Endothelial cell (in vitro differentiated cells): Measurements from ENCODE around the gene MPST. TPM values are rescaled to one million over a fixed set of nuclear protein-coding genes. Genes with fewer than 3 reads are reported as not detected.

Experiments used
- DNase-seq: peaks from one replicate; pipeline ENCODE4 v3.0.0; 2021; ENCODE audit warnings: low spot score
- H3K27ac Mint-ChIP-seq: one replicate; pipeline ENCODE4 v1.8.0; 2021; ENCODE audit warnings: mixed read lengths, inconsistent platforms; ENCODE audit not compliant: unreplicated experiment
- H3K27me3 Mint-ChIP-seq: one replicate; pipeline ENCODE4 v1.8.0; 2021; ENCODE audit warnings: mild to moderate bottlenecking, moderate library complexity, mixed read lengths, inconsistent platforms; ENCODE audit not compliant: unreplicated experiment
- H3K36me3 Mint-ChIP-seq: one replicate; pipeline ENCODE4 v1.8.0; 2021; ENCODE audit warnings: mild to moderate bottlenecking, low read depth, mixed read lengths, inconsistent platforms; ENCODE audit not compliant: unreplicated experiment
- H3K4me1 Mint-ChIP-seq: one replicate; pipeline ENCODE4 v1.8.0; 2021; ENCODE audit warnings: mild to moderate bottlenecking, mixed read lengths, inconsistent platforms; ENCODE audit not compliant: unreplicated experiment
- H3K4me3 Mint-ChIP-seq: one replicate; pipeline ENCODE4 v1.8.0; 2021; ENCODE audit warnings: mild to moderate bottlenecking, mixed read lengths, inconsistent platforms; ENCODE audit not compliant: unreplicated experiment
- H3K9me3 Mint-ChIP-seq: one replicate; pipeline ENCODE4 v1.8.0; 2021; ENCODE audit warnings: mixed read lengths, inconsistent platforms; ENCODE audit not compliant: unreplicated experiment
- total RNA-seq: library from RNA; stranded (reverse); fragmentation: NEBNext Ultra II Directional; extraction: Animal tissue kit (Norgen Biotek cat#: 25700); gene quantifications from one replicate; pipeline ENCODE4 v1.2.1, GENCODE V29; 2021; ENCODE audit not compliant: unreplicated experiment
- TF ChIP-seq, protein P1 (sequence below): fragments of 200-600 bp; sonication (generic); IDR thresholded peaks from one replicate; pipeline ENCODE4 v1.5.0; 2021; ENCODE audit warnings: antibody characterized with exemption; ENCODE audit not compliant: unreplicated experiment

Gene MPST
- total RNA-seq, 1 donor from 2014 or later = 78.7 TPM

DNA sequence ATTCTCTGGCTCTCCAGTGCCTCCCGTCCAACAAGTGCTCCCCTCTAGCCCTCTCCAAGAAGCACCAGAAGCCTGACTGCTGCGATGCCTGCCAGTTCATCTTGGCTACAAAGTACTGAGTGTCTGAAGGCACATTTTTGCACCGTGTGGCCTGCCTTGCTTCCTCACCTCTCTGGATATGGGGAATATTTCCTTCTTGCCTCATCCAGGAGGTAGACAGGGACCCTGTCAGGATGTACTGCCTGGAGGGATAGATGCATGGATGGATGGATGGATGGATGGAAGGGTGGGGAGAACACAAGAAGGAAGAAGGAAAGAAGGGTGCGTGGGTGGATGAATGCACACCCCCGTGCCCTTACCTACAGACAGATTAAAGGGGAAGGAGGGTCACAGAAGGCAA lies 59.6 kb downstream of the MPST start:
- DNase-seq = no peak
- TF ChIP-seq, protein P1, sequence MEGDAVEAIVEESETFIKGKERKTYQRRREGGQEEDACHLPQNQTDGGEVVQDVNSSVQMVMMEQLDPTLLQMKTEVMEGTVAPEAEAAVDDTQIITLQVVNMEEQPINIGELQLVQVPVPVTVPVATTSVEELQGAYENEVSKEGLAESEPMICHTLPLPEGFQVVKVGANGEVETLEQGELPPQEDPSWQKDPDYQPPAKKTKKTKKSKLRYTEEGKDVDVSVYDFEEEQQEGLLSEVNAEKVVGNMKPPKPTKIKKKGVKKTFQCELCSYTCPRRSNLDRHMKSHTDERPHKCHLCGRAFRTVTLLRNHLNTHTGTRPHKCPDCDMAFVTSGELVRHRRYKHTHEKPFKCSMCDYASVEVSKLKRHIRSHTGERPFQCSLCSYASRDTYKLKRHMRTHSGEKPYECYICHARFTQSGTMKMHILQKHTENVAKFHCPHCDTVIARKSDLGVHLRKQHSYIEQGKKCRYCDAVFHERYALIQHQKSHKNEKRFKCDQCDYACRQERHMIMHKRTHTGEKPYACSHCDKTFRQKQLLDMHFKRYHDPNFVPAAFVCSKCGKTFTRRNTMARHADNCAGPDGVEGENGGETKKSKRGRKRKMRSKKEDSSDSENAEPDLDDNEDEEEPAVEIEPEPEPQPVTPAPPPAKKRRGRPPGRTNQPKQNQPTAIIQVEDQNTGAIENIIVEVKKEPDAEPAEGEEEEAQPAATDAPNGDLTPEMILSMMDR = no peak
- no peak overlapping the region for H3K27ac Mint-ChIP-seq
- H3K9me3 Mint-ChIP-seq = no peaks in the 10 kb centered on the region
- peak overlapping the region; percentile 26 for H3K4me3 Mint-ChIP-seq
- H3K36me3 Mint-ChIP-seq = no peaks in the 10 kb centered on the region
- H3K27me3 Mint-ChIP-seq = peaks cover 9% of the 10 kb centered on the region
- peaks cover 19% of the 10 kb centered on the region for H3K4me1 Mint-ChIP-seq

Other genes with a start within 250 kb of the MPST start
- gene IFT27, start 243.6 kb upstream of the MPST start, total RNA-seq = 51.1 TPM
- gene PVALB, start 202.7 kb upstream of the MPST start, total RNA-seq = not detected
- gene NCF4, start 158.7 kb upstream of the MPST start, total RNA-seq = not detected
- gene CSF2RB, start 106.1 kb upstream of the MPST start, total RNA-seq = 12.0 TPM
- gene TST, start 295 bp upstream of the MPST start, total RNA-seq = 39.0 TPM
- 46.9 TPM for gene KCTD17, start 32.0 kb downstream of the MPST start, total RNA-seq
- gene TMPRSS6, start 90.0 kb downstream of the MPST start, total RNA-seq = not detected
- 0.51 TPM for gene IL2RB, start 130.2 kb downstream of the MPST start, total RNA-seq
- 32.7 TPM for gene C1QTNF6, start 168.5 kb downstream of the MPST start, total RNA-seq
- 0.13 TPM for gene SSTR3, start 192.7 kb downstream of the MPST start, total RNA-seq
- gene RAC2, start 224.5 kb downstream of the MPST start, total RNA-seq = 16.6 TPM